HEK293 (cell line): ENCODE measurements around the gene MARVELD3.
"Not testable (repeated sequence)": the region's sequence is repeated elsewhere in the genome, so short reads cannot be mapped to it uniquely, and the experiment has no call there.

Experiments used
- CTCF ChIA-PET: fragments of 350-600 bp; formaldehyde crosslinking; extraction: SDS; loops from one replicate; lab custom pipeline; 2021; ENCODE audit warnings: antibody characterized with exemption; lab: Yijun Ruan, JAX
- POLR2A ChIA-PET: fragments of 300-600 bp; formaldehyde crosslinking; extraction: SDS; loops from one replicate; lab custom pipeline; 2020; ENCODE audit warnings: antibody characterized with exemption, inconsistent platforms; lab: Yijun Ruan, JAX
- H3K27ac ChIP-seq: fragments of 200-500 bp; sonication (Bioruptor generic); 2 replicates; pipeline ENCODE4 v1.5.1; 2014; ENCODE audit warnings: low read depth, low read length, control low read depth, inconsistent platforms; ENCODE audit errors: extremely low read depth
- H3K36me3 ChIP-seq, 2 experiments: fragments of 200-500 bp in 1 of 2; sonication (Bioruptor generic) in 1 of 2; 1 replicate in 1 of 2; 2 replicates in 1 of 2; pipeline ENCODE4 v1.5.1; 2014 to 2017; ENCODE audit warnings: inconsistent platforms in 2 of 2, low read length in 2 of 2; ENCODE audit not compliant: control insufficient read depth in 2 of 2, insufficient read depth in 1 of 2
- H3K4me1 ChIP-seq: fragments of 200-500 bp; sonication (Bioruptor generic); 2 replicates; pipeline ENCODE4 v1.5.1; 2014; ENCODE audit warnings: mild to moderate bottlenecking, low read length, inconsistent platforms; ENCODE audit not compliant: control insufficient read depth, insufficient read depth
- H3K4me3 ChIP-seq: 2 replicates; pipeline ENCODE4 v1.5.1; 2011; ENCODE audit warnings: low read depth, mild to moderate bottlenecking, control low read depth, low read length, moderate library complexity
- H3K9me3 ChIP-seq: fragments of 200-500 bp; sonication (Bioruptor generic); 2 replicates; pipeline ENCODE4 v1.5.1; 2014; ENCODE audit warnings: low read depth, low read length, inconsistent platforms; ENCODE audit not compliant: control insufficient read depth, insufficient read depth
- BCL11A ChIP-seq: fragments of 450-650 bp; formaldehyde crosslinking; IDR thresholded peaks from 2 replicates; pipeline ENCODE4 v1.5.1; 2016; ENCODE audit warnings: low read depth, missing biosample characterization, missing genetic modification characterization
- GLI2 ChIP-seq: fragments of 450-650 bp; formaldehyde crosslinking; IDR thresholded peaks from 2 replicates; pipeline ENCODE4; 2017; ENCODE audit warnings: missing biosample characterization, missing genetic modification characterization, low read depth, borderline replicate concordance
- GLIS2 ChIP-seq: fragments of 450-650 bp; formaldehyde crosslinking; IDR thresholded peaks from 2 replicates; pipeline ENCODE4 v1.5.1; 2016; ENCODE audit warnings: missing biosample characterization, missing genetic modification characterization
- KLF1 ChIP-seq: fragments of 450-650 bp; formaldehyde crosslinking; IDR thresholded peaks from 2 replicates; pipeline ENCODE4 v1.5.1; 2016; ENCODE audit warnings: missing biosample characterization, missing genetic modification characterization
- KLF10 ChIP-seq: fragments of 450-650 bp; IDR thresholded peaks from 2 replicates; pipeline ENCODE4 v1.5.1; 2018; ENCODE audit warnings: missing biosample characterization, mild to moderate bottlenecking, missing genetic modification characterization
- REPIN1 ChIP-seq: fragments of 450-650 bp; formaldehyde crosslinking; IDR thresholded peaks from 2 replicates; pipeline ENCODE4 v1.5.1; 2017; ENCODE audit warnings: missing biosample characterization, missing genetic modification characterization, low read depth
- SALL2 ChIP-seq: fragments of 450-650 bp; formaldehyde crosslinking; IDR thresholded peaks from 2 replicates; pipeline ENCODE4 v1.5.0; 2017; ENCODE audit warnings: missing biosample characterization, mild to moderate bottlenecking, missing genetic modification characterization, borderline replicate concordance
- SCRT1 ChIP-seq: fragments of 450-650 bp; formaldehyde crosslinking; IDR thresholded peaks from 2 replicates; pipeline ENCODE4 v1.5.1; 2016; ENCODE audit warnings: missing biosample characterization, missing genetic modification characterization, borderline replicate concordance
- ZBTB21 ChIP-seq: fragments of 450-650 bp; formaldehyde crosslinking; IDR thresholded peaks from 2 replicates; pipeline ENCODE4 v1.5.1; 2017; ENCODE audit warnings: missing biosample characterization, missing genetic modification characterization
- ZBTB48 ChIP-seq: fragments of 450-650 bp; formaldehyde crosslinking; IDR thresholded peaks from 2 replicates; pipeline ENCODE4 v1.5.1; 2016; ENCODE audit warnings: missing biosample characterization, missing genetic modification characterization
- ZFP3 ChIP-seq: fragments of 450-650 bp; formaldehyde crosslinking; IDR thresholded peaks from 2 replicates; pipeline ENCODE4 v1.5.1; 2016; ENCODE audit warnings: low read depth, missing biosample characterization, missing genetic modification characterization
- ZNF138 ChIP-seq: fragments of 450-650 bp; formaldehyde crosslinking; IDR thresholded peaks from 2 replicates; pipeline ENCODE4 v1.5.1; 2016; ENCODE audit warnings: missing biosample characterization, missing genetic modification characterization, borderline replicate concordance
- ZNF19 ChIP-seq: fragments of 450-650 bp; formaldehyde crosslinking; IDR thresholded peaks from 2 replicates; pipeline ENCODE4; 2016; ENCODE audit warnings: missing biosample characterization, missing genetic modification characterization, low read depth
- ZNF221 ChIP-seq: fragments of 450-650 bp; formaldehyde crosslinking; IDR thresholded peaks from 2 replicates; pipeline ENCODE4 v1.5.1; 2017; ENCODE audit warnings: missing biosample characterization, missing genetic modification characterization, borderline replicate concordance
- ZNF248 ChIP-seq: fragments of 450-650 bp; formaldehyde crosslinking; IDR thresholded peaks from 2 replicates; pipeline ENCODE4 v1.5.1; 2017; ENCODE audit warnings: missing biosample characterization, missing genetic modification characterization
- ZNF341 ChIP-seq: fragments of 450-650 bp; formaldehyde crosslinking; IDR thresholded peaks from 2 replicates; pipeline ENCODE4; 2016; ENCODE audit warnings: low read depth, missing biosample characterization, missing genetic modification characterization
- ZNF426 ChIP-seq: fragments of 450-650 bp; formaldehyde crosslinking; IDR thresholded peaks from 2 replicates; pipeline ENCODE4 v1.5.1; 2017; ENCODE audit warnings: missing biosample characterization, missing genetic modification characterization, mild to moderate bottlenecking, inconsistent platforms, moderate library complexity
- ZNF521 ChIP-seq: fragments of 450-650 bp; formaldehyde crosslinking; IDR thresholded peaks from 2 replicates; pipeline ENCODE4 v1.5.1; 2017; ENCODE audit warnings: missing biosample characterization, mild to moderate bottlenecking, missing genetic modification characterization
- ZNF555 ChIP-seq: fragments of 450-650 bp; formaldehyde crosslinking; conservative IDR thresholded peaks from 2 replicates; pipeline ENCODE4 v1.5.1; 2017; ENCODE audit warnings: missing biosample characterization, mild to moderate bottlenecking, missing genetic modification characterization, inconsistent platforms
- ZNF621 ChIP-seq: fragments of 450-650 bp; formaldehyde crosslinking; IDR thresholded peaks from 2 replicates; pipeline ENCODE4 v1.5.1; 2017; ENCODE audit warnings: missing biosample characterization, missing genetic modification characterization
- ZNF654 ChIP-seq: fragments of 450-650 bp; formaldehyde crosslinking; IDR thresholded peaks from 2 replicates; pipeline ENCODE4 v1.5.1; 2016; ENCODE audit warnings: low read depth, missing biosample characterization, missing genetic modification characterization
- ZNF658 ChIP-seq: fragments of 450-650 bp; formaldehyde crosslinking; IDR thresholded peaks from 2 replicates; pipeline ENCODE4; 2016; ENCODE audit warnings: missing biosample characterization, missing genetic modification characterization
- ZNF660 ChIP-seq: fragments of 450-650 bp; IDR thresholded peaks from 2 replicates; pipeline ENCODE4 v1.5.1; 2018; ENCODE audit warnings: missing biosample characterization, mild to moderate bottlenecking, missing genetic modification characterization
- ZNF747 ChIP-seq: fragments of 450-650 bp; formaldehyde crosslinking; IDR thresholded peaks from 2 replicates; pipeline ENCODE4 v1.5.1; 2016; ENCODE audit warnings: missing biosample characterization, missing genetic modification characterization
- ZNF776 ChIP-seq: fragments of 450-650 bp; formaldehyde crosslinking; IDR thresholded peaks from 2 replicates; pipeline ENCODE4 v1.5.0; 2017; ENCODE audit warnings: missing biosample characterization, missing genetic modification characterization, borderline replicate concordance
- TF ChIP-seq, protein P1 (sequence below): fragments of 450-650 bp; formaldehyde crosslinking; IDR thresholded peaks from 2 replicates; pipeline ENCODE4 v1.5.1; 2016; ENCODE audit warnings: missing biosample characterization, missing genetic modification characterization
- TF ChIP-seq, protein P2 (sequence below): fragments of 450-650 bp; formaldehyde crosslinking; IDR thresholded peaks from 2 replicates; pipeline ENCODE4 v1.5.1; 2016; ENCODE audit warnings: missing biosample characterization, missing genetic modification characterization
- TF ChIP-seq, protein P3 (sequence below): fragments of 450-650 bp; formaldehyde crosslinking; IDR thresholded peaks from 2 replicates; pipeline ENCODE4 v1.5.1; 2017; ENCODE audit warnings: missing biosample characterization, missing genetic modification characterization

The MARVELD3 gene

DNA sequence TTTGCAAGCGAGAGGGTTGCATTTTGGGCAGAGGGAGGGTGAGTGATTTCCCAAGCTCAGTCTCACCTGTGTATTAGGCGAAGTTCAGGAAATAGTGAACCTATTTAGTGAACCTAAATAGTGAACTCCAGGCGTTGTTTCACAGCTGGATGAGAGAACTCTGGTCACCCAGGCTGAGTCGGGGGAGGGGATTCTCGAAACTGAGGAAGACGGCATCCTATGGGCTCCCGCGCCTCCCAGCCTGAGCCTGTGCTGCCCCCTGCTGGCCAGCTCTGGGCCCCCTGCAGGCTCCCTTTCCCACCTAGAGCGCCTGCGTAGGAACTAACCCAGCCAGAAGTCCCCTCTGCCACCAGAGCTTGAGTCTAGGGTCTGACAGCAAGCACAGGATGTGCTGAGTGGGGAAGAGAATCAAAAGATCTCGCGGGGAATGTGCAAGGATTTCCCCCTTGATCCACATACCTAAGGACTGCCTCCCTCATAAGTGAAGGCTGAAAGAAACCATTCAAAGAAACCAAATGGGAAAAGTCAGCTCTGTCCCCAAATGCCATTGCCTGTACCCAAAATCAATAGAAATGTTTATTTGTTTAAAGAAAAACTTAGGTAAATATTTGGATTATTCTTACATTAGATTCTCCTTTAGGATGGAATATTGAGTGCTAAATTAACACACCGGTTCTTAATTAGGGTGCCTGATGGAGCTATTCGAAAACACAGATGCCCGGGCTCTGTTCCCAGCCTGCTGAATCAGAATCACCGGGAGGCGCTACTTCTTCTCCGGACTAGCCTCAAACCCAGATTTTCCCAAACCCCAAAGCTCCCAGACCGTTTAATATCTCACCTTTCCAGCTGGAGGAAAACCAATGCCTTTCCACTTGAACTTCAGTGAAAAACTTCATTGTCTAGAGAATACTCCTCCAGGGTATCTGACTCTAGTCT, 14.8 kb upstream of the MARVELD3 start (continued):
- TF ChIP-seq ZNF621 = no peak
- TF ChIP-seq BCL11A (tag by site-specific recombination) = no peak
- TF ChIP-seq ZNF248 (tag by site-specific recombination) = no peak
- 0 out of 2 replicates have a peak, but pooled peaks have one; percentile 47 for TF ChIP-seq ZNF660 (tag by site-specific recombination)
- TF ChIP-seq ZNF654 (tag by site-specific recombination) = peak; percentile 72
- no peak for TF ChIP-seq ZNF138 (tag by site-specific recombination)
- TF ChIP-seq KLF10 (tag by site-specific recombination) = no peak
- TF ChIP-seq ZNF426 (tag by site-specific recombination) = no peak
- no peak for TF ChIP-seq ZNF658 (tag by site-specific recombination)
- TF ChIP-seq ZNF221 (tag by site-specific recombination) = no peak
- TF ChIP-seq GLIS2 (tag by site-specific recombination) = peak; percentile 69; the same call in 1 of the 2 replicates
- TF ChIP-seq ZNF555 (tag by site-specific recombination) = no peak
- TF ChIP-seq, protein P1, sequence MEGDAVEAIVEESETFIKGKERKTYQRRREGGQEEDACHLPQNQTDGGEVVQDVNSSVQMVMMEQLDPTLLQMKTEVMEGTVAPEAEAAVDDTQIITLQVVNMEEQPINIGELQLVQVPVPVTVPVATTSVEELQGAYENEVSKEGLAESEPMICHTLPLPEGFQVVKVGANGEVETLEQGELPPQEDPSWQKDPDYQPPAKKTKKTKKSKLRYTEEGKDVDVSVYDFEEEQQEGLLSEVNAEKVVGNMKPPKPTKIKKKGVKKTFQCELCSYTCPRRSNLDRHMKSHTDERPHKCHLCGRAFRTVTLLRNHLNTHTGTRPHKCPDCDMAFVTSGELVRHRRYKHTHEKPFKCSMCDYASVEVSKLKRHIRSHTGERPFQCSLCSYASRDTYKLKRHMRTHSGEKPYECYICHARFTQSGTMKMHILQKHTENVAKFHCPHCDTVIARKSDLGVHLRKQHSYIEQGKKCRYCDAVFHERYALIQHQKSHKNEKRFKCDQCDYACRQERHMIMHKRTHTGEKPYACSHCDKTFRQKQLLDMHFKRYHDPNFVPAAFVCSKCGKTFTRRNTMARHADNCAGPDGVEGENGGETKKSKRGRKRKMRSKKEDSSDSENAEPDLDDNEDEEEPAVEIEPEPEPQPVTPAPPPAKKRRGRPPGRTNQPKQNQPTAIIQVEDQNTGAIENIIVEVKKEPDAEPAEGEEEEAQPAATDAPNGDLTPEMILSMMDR (tag by site-specific recombination) = peak; percentile 91

DNA sequence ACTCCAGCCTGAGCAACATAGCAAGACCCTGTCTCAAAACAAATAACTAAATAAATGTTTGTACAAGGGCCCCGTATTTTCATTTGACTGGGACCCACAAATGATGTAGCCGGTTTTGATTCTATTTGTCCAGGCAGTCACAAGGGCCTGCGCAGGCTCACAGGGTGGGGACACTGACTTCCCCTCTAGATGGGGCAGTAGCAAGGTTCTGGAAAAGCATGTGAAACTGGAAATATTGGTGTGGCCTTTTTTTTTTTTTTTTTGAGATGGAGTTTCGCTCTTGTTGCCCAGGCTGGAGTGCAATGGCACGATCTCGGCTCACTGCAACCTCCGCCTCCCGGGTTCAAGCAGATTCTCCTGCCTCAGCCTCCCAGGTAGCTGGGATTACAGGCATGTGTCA, 11.0 kb upstream of the MARVELD3 start:
- H3K27ac ChIP-seq, H3K4me3 ChIP-seq, H3K9me3 ChIP-seq, H3K4me1 ChIP-seq, POLR2A ChIA-PET, H3K36me3 ChIP-seq: not testable (repeated sequence)
- CTCF ChIA-PET = interaction anchor here (0.7 to 1.4 kb wide), 2 partner anchors 117 to 202 kb away, joined by 3 to 6 read pairs; no protein-coding TSS in a partner anchor

DNA sequence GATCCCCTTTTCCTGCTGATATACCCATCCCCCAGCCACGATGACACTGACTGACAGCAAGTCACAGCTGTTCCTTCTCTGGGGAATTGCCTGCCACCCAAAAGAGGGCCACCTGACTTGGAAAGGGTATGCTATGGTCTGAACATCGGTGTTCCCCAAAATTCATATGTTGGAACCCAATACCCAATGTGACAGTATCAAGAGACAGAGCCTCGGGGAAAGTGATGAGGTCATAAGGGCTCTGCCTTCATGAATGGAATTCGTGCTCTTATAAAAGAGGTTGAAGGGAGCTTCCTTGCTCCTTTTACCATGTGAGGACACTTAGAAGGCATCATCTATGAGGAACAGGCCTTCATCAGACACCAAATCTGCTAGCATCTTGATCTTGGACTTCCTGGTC, 7.6 kb upstream of the MARVELD3 start:
- TF ChIP-seq KLF1 (tag by site-specific recombination) = no peak
- TF ChIP-seq, protein P2, sequence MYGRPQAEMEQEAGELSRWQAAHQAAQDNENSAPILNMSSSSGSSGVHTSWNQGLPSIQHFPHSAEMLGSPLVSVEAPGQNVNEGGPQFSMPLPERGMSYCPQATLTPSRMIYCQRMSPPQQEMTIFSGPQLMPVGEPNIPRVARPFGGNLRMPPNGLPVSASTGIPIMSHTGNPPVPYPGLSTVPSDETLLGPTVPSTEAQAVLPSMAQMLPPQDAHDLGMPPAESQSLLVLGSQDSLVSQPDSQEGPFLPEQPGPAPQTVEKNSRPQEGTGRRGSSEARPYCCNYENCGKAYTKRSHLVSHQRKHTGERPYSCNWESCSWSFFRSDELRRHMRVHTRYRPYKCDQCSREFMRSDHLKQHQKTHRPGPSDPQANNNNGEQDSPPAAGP (tag by site-specific recombination) = no peak
- no peak for TF ChIP-seq ZNF776 (tag by site-specific recombination)
- no peak for TF ChIP-seq REPIN1
- no peak for TF ChIP-seq ZFP3 (tag by site-specific recombination)
- TF ChIP-seq ZBTB48 = no peak
- TF ChIP-seq GLIS2 (tag by site-specific recombination) = no peak
- no peak for TF ChIP-seq ZNF19 (tag by site-specific recombination)
- TF ChIP-seq SCRT1 (tag by site-specific recombination) = no peak
- no peak for TF ChIP-seq ZBTB21 (tag by site-specific recombination)
- TF ChIP-seq ZNF521 (tag by site-specific recombination) = no peak
- TF ChIP-seq ZNF747 (tag by site-specific recombination) = no peak
- TF ChIP-seq GLI2 (tag by site-specific recombination) = no peak
- no peak for TF ChIP-seq ZNF341 (tag by site-specific recombination)
- no peak for TF ChIP-seq ZNF621
- TF ChIP-seq, protein P3, sequence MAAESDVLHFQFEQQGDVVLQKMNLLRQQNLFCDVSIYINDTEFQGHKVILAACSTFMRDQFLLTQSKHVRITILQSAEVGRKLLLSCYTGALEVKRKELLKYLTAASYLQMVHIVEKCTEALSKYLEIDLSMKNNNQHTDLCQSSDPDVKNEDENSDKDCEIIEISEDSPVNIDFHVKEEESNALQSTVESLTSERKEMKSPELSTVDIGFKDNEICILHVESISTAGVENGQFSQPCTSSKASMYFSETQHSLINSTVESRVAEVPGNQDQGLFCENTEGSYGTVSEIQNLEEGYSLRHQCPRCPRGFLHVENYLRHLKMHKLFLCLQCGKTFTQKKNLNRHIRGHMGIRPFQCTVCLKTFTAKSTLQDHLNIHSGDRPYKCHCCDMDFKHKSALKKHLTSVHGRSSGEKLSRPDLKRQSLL (tag by site-specific recombination) = no peak
- TF ChIP-seq SALL2 (tag by site-specific recombination) = no peak
- Histone ChIP-seq H3K4me3 (no peak overlapping the region), H3K27ac (no peak overlapping the region), H3K4me1 (no peaks in the 10 kb centered on the region), H3K9me3 (no peaks in the 10 kb centered on the region), H3K36me3 (no peaks in the 10 kb centered on the region)
- ChIA-PET POLR2A (no interaction called here), CTCF (interaction anchor here (1.4 kb wide), 1 partner anchor 80 kb away, joined by 4 read pairs; no protein-coding TSS in a partner anchor)
